Activated gamma-delta T cell treated with Interleukin-2 at 50 U/mL for 16 hours (primary cell): ENCODE results near the gene UPK3BL2.
"Not testable (repeated sequence)": the region's sequence is repeated elsewhere in the genome, so short reads cannot be mapped to it uniquely, and the experiment has no call there.

Experiments used
- DNase-seq: peaks from one replicate; pipeline ENCODE4 v3.0.0-alpha.2; 2020

Gene UPK3BL2

DNA sequence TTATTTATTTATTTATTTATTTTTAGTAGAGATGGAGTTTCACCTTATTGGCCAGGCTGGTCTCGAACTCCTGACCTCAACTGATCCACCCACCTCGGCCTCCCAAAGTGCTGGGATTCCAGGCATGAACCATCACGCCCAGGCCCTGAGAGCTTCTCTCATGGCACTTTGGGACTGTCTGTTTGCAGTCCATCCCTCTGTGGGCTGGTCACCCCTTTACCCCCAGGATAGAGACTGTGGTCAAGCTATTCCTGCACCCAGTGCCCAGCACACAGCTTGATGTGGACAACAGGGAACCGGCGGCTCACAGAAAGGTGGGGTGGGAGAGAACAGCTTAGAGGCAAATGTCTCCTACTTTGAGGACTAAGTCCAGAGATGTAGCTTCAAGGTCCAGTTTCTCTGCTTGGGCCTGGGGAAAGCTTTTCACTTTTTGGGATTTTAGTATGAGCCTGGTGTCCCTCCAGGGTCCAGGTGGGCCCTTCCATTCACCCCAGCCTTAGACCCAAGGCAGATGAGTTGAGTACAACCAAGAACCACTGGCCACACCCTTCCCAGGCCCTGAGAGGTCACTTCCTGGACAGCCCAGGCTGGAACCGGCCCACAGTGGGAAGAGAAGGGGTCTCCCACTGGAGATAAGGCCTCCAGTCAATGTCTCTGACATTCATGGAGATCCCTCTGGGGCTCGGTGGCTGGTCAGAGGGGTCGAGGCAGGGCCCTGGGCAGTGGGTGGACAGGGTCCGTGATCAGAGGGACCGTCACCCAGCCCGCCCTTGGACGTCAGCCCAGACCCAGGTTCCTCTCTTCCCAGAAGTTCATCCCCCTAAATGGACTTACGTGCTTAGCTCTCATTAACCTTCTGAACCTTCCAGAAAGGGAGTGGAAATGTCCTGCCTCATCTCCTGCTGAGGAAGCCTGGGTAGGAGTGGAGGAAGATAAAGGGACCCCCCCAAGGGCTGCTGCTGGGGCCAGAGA is 15.4 kb downstream of the UPK3BL2 start:
- not testable (repeated sequence) for DNase-seq

DNA sequence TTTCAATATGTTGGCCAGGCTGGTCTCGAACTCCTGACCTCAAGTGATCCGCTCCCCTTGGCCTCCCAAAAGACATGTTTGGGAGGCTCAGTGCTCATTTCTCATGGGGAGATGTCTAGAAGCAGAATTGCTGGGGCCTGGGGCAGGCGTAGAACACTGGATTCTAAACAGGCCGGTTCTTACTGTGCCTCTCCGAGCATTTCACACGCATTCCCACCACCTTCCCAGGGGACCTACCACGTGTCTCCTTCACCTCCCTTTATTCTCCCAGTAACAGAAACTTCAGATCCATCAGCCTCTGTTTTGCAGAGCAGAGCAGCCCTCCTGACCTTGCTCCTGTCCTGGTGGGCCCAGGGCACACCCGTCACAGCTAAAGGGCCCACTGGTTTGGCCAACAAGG is 16.3 kb downstream of the UPK3BL2 start:
- not testable (repeated sequence) for DNase-seq

DNA sequence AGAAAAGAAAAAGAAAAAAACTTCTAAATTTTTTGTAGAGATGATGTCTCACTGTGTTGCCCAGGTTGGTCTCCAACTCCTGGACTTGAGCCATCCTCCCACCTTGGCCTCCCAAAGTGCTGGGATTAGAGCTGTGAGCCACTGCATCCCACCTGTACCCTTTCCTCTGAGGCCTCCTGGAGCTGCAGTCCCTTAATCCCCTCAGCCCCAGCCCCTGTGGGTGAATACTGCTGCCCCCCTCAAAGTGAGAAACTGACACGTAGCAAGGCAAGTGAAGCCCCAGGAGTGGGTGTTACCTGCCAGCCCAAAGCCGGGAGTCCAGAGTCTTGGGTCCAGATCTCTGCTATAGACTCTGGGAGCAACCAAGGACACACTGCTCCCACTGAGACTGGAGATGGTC is 18.7 kb downstream of the UPK3BL2 start:
- not testable (repeated sequence) for DNase-seq

DNA sequence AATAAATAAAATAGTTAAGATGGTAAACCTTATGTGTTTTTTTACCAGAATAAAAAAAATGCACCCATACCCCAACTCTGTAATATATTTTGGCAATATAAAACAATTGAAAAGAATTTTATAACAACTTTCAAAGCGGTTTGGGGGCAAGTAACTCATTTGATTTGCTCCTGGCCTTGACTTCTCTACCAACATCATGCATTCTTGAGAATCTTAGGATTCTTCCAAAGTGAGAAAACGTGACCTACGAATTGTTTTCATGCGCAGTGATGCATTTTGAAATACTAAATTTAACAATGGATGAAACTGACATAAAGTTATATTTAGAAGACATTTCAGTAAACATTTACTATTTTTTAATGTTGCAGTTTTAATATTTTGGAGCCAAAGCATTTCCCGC is 22.7 kb downstream of the UPK3BL2 start:
- DNase-seq, result not testable (repeated sequence)

DNA sequence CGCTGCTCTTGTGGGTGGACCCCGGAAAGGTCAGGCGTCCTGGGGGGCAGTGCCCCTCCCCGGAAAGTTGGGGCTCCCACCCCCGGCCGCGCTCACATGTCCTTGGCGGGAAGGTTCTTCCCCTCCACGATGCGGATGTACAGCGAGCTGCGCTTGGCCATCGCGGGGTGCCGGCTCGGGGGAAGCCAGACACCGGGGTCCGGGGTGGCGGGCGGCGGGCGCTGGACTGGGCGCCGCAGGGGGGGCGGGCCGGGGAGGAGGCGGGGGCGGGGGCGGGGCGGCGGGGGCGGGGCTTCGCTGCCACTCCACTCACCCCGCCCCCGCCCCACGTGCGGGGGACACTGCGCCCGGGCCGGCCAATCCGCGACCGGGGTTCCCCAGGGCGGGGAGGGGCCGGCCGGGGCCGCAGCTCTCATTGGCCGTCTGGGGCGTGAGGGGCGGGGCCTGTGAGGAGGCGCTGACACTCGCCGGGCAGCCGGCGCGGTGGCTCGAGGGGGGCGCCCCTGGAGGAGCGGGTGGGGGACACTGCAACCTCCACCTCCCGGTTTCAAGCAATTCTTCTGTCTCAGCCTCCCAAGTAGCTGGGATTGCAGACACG is 25.8 kb downstream of the UPK3BL2 start, which contains the start of gene RASA4B:
TSS of gene RASA4B (minus strand) at position 228 of the 598 bp plus-strand sequence. CDS start at position 161, 67 bp downstream.
- not testable (repeated sequence) for DNase-seq

DNA sequence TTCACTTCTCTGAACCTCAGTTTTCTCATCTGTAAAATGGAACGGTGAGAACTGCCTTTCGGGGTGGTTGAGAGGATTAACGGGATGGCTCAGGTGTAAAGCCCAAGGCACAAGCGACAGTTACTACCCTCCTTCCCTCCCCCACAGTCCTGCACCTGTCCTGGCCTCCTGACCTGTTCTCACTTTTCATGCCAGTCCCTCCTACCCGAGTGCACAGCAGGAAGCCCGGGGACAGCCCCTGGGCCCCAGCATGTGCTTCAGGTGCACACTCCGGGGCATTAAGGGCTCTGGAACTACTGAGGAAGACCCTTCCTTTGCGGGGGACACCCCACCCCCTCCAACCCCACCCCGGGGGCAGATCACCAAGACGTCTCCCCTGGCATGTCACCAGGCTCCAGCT is 26.5 kb downstream of the UPK3BL2 start:
- DNase-seq, result not testable (repeated sequence)

DNA sequence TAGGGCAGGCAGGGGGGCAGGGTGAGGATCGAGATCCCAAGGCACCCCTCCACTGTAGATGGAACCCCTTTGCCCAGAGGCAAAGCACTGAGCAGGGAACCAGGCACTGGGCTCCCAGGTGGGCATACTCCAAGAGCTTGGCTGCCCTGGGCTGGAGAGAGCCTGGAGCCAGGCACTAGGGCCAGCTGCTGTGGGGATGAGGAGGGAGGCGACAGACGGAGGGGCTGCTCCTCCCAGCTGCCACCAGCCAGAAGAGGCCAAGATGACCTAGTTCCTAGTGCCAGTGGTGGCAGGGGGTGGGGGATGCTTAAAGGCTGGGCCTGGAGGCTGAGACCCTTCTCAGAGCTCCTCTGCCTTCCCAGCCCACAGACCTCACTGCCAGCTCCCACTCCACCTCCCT is 27.6 kb downstream of the UPK3BL2 start:
- not testable (repeated sequence) for DNase-seq

DNA sequence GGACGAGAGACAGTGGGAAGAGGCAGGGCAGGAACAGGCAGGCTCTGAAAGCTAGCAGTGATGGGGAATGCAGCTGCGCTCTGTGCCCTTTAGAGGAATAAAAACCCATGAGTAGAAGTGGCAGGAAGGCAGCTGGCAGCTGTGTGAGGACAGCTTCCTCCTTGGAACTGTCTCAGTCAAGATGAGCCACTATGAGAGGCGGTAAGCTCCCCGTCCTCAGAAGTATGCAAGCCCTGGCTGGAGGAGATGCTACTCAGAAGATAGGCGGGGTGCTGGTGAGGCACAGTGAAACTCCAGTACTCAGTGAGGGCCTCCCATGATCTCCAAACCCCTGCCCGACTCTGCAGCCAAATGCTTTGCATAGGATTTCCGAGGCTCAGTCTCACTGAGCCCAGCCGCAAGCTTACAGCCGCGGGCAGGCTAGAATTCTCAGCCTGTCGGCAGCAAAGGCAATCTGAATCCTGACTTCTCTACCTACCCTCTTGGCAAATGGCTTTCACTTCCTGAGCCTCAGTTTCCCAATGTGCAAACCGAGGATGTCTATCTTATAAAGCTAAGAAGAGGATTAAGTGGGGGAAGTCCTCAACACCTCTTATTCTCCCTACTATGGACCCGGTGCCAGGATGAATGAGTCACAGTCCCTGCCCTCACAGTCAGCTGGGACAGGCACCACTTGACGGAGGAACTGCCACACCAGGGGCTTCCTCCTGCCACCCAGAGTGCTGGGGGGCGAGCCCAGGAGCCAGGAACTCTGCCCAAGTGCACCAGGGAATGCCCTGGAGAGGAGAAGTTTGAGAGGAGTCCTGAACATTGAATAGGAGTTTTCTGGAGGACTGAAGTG is 28.4 kb downstream of the UPK3BL2 start:
- DNase-seq, result not testable (repeated sequence)

DNA sequence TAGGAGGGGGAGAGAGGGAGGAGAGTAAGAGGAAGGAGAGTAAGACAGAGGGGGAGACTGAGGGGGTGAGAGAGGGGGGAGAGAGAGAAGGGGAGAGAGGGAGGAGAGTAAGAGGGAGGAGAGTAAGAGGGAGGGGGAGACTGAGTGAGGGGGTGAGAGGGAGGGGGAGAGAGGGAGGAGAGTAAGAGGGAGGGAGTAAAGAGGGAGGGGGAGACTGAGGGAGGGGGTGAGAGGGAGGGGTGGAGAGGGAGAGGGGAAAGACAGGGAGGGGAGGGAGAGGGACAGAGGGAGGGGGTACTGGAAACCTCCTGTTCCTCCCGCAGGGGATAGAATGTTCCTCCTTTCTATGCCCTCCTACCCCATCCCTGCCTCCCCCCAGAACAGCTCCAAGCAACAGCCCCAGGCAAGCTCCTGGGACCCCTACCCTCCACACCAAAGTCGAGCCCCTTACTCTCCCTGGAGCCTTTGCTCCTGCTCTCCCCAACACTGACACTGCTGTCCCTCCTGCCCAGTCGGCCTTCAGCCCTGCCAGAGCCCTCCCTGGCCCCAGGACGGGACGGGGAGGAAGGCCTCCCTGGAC is 30.8 kb downstream of the UPK3BL2 start:
- peak; percentile 2 for DNase-seq

DNA sequence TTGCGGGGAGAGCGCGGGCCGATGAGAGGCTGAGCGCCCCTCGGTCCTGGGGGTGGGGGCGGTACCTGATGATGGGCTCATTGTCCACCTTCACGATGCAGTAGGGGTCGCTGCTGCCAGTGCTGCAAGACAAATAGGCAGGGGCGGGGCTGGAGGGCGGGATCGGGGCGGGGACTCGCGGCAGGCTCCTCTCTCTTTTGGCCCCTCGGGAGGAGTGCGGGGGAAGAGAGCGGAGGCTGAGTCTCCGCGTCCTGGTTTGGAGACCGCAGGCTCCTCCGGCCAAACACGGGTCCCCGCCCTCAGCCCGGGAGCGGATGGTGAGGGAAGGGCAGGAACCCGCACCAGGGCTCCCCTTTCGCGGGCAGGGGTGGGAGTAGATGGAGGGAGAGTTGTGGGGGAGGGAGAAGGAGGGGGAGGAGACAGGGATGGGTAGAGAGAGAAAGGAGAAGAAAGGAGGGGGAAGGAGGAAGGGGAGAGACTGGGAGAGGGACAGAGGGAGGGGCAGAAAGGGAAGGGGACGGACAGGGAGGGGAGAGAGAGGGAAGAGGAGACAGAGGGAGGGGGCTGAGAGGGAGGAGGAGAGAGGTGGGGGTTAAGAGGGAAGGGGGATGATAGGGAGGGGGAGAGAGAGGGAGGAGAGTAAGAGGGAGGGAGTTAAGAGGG is 31.5 kb downstream of the UPK3BL2 start:
- not testable (repeated sequence) for DNase-seq

DNA sequence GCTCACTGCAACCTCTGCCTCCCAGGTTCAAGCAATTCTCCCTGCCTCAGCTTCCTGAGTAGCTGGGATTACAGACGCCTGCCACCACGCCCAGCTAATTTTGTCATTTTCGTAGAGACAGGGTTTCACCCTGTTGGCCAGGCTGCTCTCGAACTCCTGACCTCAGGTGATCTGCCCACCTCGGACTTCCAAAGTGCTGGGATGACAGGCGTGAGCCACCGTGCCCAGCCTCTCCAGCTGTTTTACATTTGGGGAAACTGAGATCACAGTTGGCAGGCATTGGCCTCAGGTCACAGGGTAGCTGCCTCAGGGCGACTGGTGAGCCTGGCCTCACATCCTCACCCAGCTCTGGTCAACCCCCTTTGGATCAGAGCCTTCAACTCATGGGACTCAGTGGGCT is 32.9 kb downstream of the UPK3BL2 start:
- not testable (repeated sequence) for DNase-seq

DNA sequence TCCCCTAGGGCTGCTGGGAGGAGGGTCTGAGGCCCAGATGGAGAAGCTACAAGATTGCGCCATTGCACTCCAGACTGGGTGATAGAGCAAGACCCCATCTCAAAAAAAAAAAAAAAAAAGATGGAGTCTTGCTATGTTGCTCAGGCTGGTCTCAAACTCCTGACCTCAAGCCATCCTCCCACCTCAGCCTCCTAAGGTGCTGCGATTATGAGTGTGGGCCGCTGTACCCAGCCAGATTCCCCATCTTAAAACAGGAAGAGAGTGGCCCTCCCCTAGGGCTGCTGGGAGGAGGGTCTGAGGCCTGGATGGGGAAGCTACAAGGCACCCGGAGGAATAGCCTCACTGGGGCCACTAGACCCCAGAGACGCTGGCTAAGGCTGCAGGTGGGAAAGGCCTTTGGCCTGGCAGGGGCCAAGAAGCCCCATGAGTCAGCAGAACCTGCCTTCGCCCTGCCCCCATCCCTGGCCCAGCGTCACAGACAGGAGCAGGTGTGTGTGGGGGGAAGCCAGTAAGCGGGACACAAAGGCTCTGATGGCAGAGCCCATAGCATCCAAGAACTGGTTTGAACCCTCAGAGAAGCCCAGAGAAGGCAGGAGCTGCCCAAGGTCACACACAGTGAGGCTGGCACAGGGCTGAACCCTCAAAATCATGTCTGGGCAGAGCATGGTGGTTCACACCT is 35.9 kb downstream of the UPK3BL2 start:
- DNase-seq, result not testable (repeated sequence)

DNA sequence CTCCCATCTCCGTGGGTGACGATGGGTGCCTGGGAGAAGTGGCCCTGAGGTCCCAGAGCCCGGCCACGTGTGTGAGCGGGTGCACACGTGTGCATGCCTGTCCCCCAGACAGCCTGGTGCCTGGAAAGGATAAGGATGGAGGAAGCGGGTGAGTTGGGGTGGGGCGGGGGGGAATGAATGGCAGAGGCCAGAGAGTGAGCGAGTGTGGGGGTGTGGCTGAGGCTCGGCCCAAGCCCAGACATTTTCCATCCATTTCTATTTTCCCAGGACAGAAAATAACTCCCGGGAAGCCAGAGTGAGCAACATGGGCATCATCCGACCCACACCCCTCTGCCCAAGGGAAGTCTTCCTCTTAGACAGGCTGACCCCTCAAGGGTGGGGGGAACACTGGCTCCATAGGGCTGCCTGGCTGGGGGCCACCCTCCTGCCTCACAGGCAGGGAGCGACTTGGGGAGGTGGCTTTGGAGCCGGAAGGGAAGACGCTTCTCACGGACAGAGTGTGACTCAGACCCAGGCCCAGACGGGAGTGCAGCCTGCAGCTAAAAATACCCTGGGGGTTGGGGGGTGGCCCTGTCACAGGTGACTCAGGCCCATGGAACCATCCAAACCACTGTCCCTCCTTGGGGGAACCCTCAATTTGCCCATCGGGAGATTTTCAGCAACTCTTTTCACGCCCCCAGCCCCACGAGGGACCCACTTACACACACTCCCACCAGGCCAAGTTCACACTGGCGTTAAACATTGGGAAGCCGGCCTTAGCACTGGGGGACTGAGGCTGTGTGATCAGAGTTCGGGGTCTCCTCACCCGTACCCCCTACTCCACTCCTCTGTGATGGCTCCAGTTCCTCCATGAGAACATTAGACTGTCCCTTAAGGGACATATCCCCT is 38.0 kb downstream of the UPK3BL2 start:
- DNase-seq, result not testable (repeated sequence)

DNA sequence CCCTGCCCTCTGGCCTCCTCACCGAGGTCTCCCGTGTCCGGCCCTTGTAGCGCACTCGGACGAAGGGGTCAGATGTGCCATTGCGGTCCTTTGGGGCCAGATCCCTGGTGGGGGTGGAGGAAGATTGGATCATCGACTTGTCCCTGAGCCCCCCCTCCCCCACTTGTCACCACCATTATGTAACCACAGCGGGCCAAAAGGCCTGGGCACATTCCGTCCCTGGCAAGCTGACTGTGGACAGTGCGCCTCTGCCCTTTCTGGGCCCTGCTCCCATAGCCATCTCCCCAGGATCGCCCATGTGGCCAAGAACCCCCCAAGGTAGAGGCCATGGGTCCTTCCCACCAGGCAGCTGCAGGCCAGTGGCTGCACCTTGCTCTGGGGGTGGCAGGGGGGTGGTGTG is 40.4 kb downstream of the UPK3BL2 start:
- not testable (repeated sequence) for DNase-seq

DNA sequence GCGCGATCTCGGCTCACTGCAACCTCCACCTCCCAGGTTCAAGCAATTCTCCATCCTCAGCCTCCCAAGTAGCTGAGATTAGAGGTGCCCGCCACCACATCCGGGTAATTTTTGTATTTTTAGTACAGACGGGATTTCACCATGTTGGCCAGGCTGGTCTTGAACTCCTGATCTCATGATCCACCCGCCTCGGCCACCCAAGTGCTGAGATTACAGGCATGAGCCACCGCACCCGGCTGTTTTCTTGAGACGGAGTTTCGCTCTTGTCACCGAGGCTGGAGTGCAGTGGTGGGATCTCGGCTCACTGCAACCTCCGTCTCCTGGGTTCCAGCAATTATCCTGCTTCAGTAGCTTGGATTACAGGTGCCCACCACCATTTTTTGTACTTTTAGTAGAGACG is 45.2 kb downstream of the UPK3BL2 start:
- DNase-seq, result not testable (repeated sequence)

DNA sequence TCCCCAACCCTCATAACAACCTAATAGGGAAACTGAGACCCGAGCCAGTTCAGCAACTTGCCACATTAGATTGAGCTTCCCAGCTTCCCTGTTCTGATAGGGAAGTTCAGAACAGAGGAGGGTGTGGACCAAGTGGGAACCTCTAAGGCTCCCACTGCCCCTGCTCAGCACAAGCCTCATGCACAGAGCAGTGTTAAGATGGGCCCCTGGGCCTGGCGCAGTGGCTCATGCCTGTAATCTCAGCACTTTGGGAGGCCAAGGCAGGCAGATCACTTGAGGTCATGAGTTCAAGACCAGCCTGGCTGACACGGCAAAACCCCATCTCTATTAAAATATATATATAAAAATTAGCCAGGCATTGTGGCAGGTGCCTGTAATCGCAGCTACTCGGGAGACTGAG is 46.2 kb downstream of the UPK3BL2 start:
- not testable (repeated sequence) for DNase-seq

DNA sequence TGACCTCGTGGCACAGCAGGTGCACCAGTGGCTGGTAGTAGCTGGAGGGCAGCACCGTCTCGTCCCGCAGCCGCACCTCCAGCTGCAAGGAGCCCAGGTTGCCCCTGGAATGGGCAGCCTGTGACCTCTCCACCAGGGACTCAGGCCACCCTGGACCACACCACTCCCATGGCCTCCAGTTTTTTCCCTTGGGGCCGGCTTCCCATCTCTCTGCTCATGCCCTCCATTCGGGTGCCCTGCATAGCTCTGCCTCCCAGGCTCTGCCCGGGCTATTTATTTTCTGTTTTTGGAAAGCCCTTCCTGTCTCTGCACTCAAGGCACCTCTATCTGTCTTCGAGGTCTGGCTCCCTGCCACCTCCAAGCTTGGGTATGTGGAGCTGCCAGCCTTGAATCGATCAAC is 46.6 kb downstream of the UPK3BL2 start:
- peak; percentile 5 for DNase-seq

DNA sequence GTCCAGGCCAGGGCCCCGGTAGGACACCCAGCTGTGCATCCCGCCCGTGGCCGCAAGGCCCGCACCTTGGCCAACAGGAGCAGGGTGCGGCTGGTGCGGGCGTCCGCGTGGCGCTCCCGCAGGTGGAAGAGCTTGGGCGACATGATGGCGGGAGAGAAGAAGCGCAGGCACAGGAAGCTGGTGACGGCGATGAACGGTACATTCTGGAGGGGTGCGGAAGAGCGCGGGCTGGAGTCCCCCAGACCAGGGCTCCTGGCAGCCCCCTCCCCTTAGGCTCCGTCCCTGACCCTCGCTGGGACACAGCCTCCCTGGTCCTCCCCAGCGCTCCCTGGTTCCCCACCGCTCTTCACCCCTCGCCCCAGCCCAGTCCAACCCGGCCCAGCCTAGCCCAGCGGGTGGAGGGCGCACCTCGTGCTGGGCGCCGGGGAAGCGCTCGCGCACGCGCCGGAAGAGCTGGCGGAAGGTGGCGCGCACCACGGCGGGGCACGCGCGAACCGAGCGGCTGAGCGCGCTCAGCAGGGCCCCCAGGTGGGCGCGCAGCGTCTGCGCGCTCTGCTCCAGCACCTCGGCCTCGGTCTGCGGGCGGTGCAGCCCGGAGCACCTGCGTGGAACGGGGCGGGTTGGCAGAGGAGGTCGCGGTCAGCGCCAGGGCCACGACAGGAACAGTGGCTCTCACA is 48.9 kb downstream of the UPK3BL2 start:
- not testable (repeated sequence) for DNase-seq

DNA sequence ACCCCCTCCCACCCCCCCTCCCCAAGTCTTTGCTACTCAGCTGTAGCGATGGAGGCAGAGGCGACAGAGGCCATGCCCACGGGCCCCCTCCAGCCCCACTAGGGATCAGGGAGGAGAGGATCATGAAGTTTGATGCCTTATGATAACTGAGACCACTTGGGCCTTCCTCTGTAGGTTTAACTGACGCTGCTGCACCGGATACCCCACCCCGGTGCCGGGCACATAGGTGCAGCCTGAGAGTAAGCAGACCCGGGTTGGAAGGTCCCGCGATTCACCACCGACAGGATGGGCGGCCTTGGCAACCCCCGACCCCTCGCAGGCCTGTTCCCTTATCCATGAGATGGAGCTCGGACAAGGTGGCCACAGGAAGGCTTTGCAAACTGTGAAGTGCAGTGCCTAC is 49.5 kb downstream of the UPK3BL2 start:
- peak; percentile 10 for DNase-seq
